Loucy (cell line): ENCODE measurements around the gene TMEM82.

Source experiments
- H2AFZ ChIP-seq: fragments of 200-600 bp; sonication (generic); 2 replicates; pipeline ENCODE4 v1.6.0; 2016; ENCODE audit warnings: antibody characterized with exemption, mild to moderate bottlenecking, low read length, moderate library complexity
- H3F3A ChIP-seq: fragments of 200-600 bp; 2 replicates; pipeline ENCODE4 v1.6.0; 2016; ENCODE audit warnings: antibody characterized with exemption, low read depth, mild to moderate bottlenecking
- H3K27me3 ChIP-seq: fragments of 200-600 bp; sonication (generic); 2 replicates; pipeline ENCODE4 v1.6.1; 2014; ENCODE audit warnings: low read length, mild to moderate bottlenecking; ENCODE audit not compliant: insufficient read depth, poor library complexity, severe bottlenecking
- H3K36me3 ChIP-seq: fragments of 200-600 bp; sonication (generic); 2 replicates; pipeline ENCODE4 v1.6.1; 2016; ENCODE audit warnings: low read length; ENCODE audit not compliant: insufficient read depth
- H3K4me1 ChIP-seq: fragments of 200-600 bp; sonication (generic); 2 replicates; pipeline ENCODE4 v1.5.1; 2014; ENCODE audit warnings: low read length, mild to moderate bottlenecking; ENCODE audit not compliant: insufficient read depth, poor library complexity, severe bottlenecking
- H3K4me2 ChIP-seq: fragments of 200-600 bp; sonication (generic); 2 replicates; pipeline ENCODE4 v1.6.0; 2014; ENCODE audit warnings: antibody characterized with exemption, low read length, low read depth, mild to moderate bottlenecking; ENCODE audit not compliant: poor library complexity, severe bottlenecking
- H3K4me3 ChIP-seq: fragments of 200-600 bp; sonication (generic); 2 replicates; pipeline ENCODE4 v1.5.1; 2014; ENCODE audit warnings: low read length, mild to moderate bottlenecking, mixed read lengths; ENCODE audit not compliant: poor library complexity, severe bottlenecking
- H3K79me2 ChIP-seq: fragments of 200-600 bp; sonication (generic); 2 replicates; pipeline ENCODE4 v1.6.1; 2014; ENCODE audit warnings: low read length; ENCODE audit not compliant: insufficient read depth
- H3K9ac ChIP-seq: fragments of 200-600 bp; sonication (generic); 2 replicates; pipeline ENCODE4 v1.6.0; 2014; ENCODE audit warnings: mild to moderate bottlenecking, low read depth, low read length, moderate library complexity; ENCODE audit not compliant: poor library complexity, severe bottlenecking
- H3K9me2 ChIP-seq: fragments of 200-600 bp; sonication (generic); replicated peaks from 2 replicates; pipeline ENCODE4 v1.6.1; 2016; ENCODE audit warnings: low read depth, low read length, mixed read lengths
- H3K9me3 ChIP-seq: fragments of 200-600 bp; sonication (generic); 2 replicates; pipeline ENCODE4 v1.6.1; 2014; ENCODE audit warnings: mild to moderate bottlenecking, antibody characterized with exemption, low read length, low read depth; ENCODE audit not compliant: insufficient read depth
- H4K20me1 ChIP-seq: fragments of 200-600 bp; sonication (generic); 2 replicates; pipeline ENCODE4 v1.6.0; 2014; ENCODE audit warnings: antibody characterized with exemption, low read length, mild to moderate bottlenecking; ENCODE audit not compliant: insufficient read depth, poor library complexity, severe bottlenecking
- EZH2phosphoT487 ChIP-seq: fragments of 200-600 bp; IDR thresholded peaks from 2 replicates; pipeline ENCODE4 v1.6.1; 2018; ENCODE audit warnings: antibody characterized with exemption, mild to moderate bottlenecking, moderate library complexity, borderline replicate concordance
- TF ChIP-seq, protein P1 (sequence below): fragments of 200-600 bp; sonication (generic); conservative IDR thresholded peaks from 2 replicates; pipeline ENCODE4 v1.5.1; 2014; ENCODE audit warnings: mild to moderate bottlenecking, antibody characterized with exemption, low read length

TMEM82 gene

DNA sequence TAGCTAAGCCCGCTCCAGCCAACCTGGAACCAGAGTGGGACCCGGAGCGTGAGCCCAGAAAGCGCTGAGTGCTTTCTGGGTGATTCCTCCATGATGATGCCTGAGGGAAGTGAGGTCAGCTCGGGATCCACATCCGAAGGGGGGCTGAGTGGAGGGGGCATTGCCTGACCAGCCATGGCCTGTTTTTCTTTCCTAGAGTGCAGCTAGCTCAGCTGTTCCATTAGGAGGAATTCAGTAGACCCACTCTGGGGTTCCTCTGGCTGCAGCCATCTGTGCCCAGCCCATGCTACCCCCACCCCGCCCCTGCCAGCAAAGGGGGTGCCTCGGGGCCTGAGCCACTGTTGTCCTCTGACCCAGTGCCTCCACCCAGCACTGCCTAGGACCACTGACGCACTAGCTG is 15.8 kb upstream of the TMEM82 start:
- Histone ChIP-seq H2AFZ (no peak overlapping the region), H3K79me2 (no peaks in the 10 kb centered on the region), H4K20me1 (no peaks in the 10 kb centered on the region), H3K9me3 (no peaks in the 10 kb centered on the region), H3F3A (no peaks in the 10 kb centered on the region), H3K4me3 (no peak overlapping the region), H3K4me2 (no peak overlapping the region), H3K27me3 (no peaks in the 10 kb centered on the region), H3K4me1 (no peaks in the 10 kb centered on the region), H3K9me2 (no peaks in the 10 kb centered on the region), H3K36me3 (peaks cover 63% of the 10 kb centered on the region; the same call in 1 of the 2 replicates), H3K9ac (no peak overlapping the region)
- TF ChIP-seq EZH2phosphoT487: no peak
- TF ChIP-seq, protein P1, sequence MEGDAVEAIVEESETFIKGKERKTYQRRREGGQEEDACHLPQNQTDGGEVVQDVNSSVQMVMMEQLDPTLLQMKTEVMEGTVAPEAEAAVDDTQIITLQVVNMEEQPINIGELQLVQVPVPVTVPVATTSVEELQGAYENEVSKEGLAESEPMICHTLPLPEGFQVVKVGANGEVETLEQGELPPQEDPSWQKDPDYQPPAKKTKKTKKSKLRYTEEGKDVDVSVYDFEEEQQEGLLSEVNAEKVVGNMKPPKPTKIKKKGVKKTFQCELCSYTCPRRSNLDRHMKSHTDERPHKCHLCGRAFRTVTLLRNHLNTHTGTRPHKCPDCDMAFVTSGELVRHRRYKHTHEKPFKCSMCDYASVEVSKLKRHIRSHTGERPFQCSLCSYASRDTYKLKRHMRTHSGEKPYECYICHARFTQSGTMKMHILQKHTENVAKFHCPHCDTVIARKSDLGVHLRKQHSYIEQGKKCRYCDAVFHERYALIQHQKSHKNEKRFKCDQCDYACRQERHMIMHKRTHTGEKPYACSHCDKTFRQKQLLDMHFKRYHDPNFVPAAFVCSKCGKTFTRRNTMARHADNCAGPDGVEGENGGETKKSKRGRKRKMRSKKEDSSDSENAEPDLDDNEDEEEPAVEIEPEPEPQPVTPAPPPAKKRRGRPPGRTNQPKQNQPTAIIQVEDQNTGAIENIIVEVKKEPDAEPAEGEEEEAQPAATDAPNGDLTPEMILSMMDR: no peak

DNA sequence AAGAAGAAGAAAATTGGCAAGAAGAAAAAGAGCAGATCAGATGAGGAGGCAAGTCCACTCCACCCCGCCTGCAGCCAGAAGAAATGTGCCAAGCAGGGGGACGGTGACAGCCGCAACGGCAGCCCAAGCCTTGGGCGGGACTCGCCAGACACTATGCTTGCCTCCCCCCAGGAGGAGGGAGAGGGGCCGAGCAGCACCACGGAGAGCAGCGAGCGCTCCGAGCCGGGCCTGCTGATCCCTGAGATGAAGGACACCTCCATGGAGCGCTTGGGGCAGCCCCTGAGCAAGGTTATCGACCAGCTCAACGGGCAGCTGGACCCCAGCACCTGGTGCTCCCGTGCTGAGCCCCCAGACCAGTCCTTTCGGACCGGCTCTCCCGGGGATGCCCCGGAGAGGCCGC is 15.3 kb upstream of the TMEM82 start:
- H3K9me2 ChIP-seq: no peaks in the 10 kb centered on the region
- no peaks in the 10 kb centered on the region for H3K79me2 ChIP-seq
- no peaks in the 10 kb centered on the region for H3F3A ChIP-seq
- no peaks in the 10 kb centered on the region for H3K9me3 ChIP-seq
- H2AFZ ChIP-seq: no peak overlapping the region
- no peaks in the 10 kb centered on the region for H3K27me3 ChIP-seq
- no peaks in the 10 kb centered on the region for H4K20me1 ChIP-seq
- H3K4me2 ChIP-seq: no peak overlapping the region
- no peak overlapping the region for H3K4me3 ChIP-seq
- H3K4me1 ChIP-seq: no peaks in the 10 kb centered on the region
- H3K9ac ChIP-seq: no peak overlapping the region
- peaks cover 62% of the 10 kb centered on the region; the same call in 1 of the 2 replicates for H3K36me3 ChIP-seq
- TF ChIP-seq, protein P1: no peak
- TF ChIP-seq EZH2phosphoT487: no peak

DNA sequence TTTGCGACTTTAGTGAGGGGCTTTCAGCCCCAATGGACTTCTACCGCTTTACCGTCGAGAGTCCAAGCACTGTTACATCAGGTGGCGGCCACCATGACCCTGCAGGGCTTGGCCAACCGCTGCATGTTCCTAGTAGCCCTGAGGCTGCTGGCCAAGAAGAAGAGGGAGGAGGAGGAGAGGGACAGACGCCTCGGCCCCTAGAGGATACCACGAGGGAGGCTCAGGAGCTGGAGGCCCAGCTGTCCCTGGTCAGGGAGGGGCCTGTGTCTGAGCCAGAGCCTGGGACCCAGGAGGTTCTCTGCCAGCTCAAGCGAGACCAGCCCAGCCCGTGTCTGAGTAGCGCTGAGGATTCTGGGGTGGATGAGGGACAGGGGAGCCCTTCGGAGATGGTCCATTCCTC is 14.9 kb upstream of the TMEM82 start:
- Histone ChIP-seq H2AFZ (no peak overlapping the region), H4K20me1 (no peaks in the 10 kb centered on the region), H3K9me2 (no peaks in the 10 kb centered on the region), H3K79me2 (no peaks in the 10 kb centered on the region), H3K4me2 (no peak overlapping the region), H3K9me3 (no peaks in the 10 kb centered on the region), H3F3A (no peaks in the 10 kb centered on the region), H3K4me3 (no peak overlapping the region), H3K9ac (no peak overlapping the region), H3K36me3 (peaks cover 64% of the 10 kb centered on the region; the same call in 1 of the 2 replicates), H3K4me1 (no peaks in the 10 kb centered on the region), H3K27me3 (no peaks in the 10 kb centered on the region)
- TF ChIP-seq EZH2phosphoT487: no peak
- TF ChIP-seq, protein P1: no peak
